OCI-LY1 (cell line): ENCODE measurements around the gene RALGPS1.

Experiments used
- H2AFZ ChIP-seq: fragments of 200-600 bp; sonication (generic), shearing (Covaris generic); 2 replicates; pipeline ENCODE4 v1.6.0; 2014; ENCODE audit warnings: antibody characterized with exemption, mild to moderate bottlenecking, low read length
- H3F3A ChIP-seq: fragments of 200-600 bp; sonication (generic), shearing (Covaris generic); 2 replicates; pipeline ENCODE4 v1.6.0; 2014; ENCODE audit warnings: mild to moderate bottlenecking, antibody characterized with exemption, low read length, moderate library complexity; ENCODE audit not compliant: insufficient read depth
- H3K27ac ChIP-seq: fragments of 200-600 bp; sonication (generic); 2 replicates; pipeline ENCODE4 v1.5.1; 2014; ENCODE audit warnings: low read length, mixed run types, mild to moderate bottlenecking, low read depth; ENCODE audit not compliant: poor library complexity, severe bottlenecking
- H3K27me3 ChIP-seq: fragments of 200-600 bp; sonication (generic); 2 replicates; pipeline ENCODE4 v1.6.0; 2014; ENCODE audit warnings: antibody characterized with exemption, mild to moderate bottlenecking, low read length, moderate library complexity; ENCODE audit not compliant: insufficient read depth
- H3K36me3 ChIP-seq: fragments of 200-600 bp; sonication (generic); 2 replicates; pipeline ENCODE4 v1.6.1; 2014; ENCODE audit warnings: mild to moderate bottlenecking, antibody characterized with exemption, low read length, moderate library complexity, mixed read lengths; ENCODE audit not compliant: insufficient read depth
- H3K4me1 ChIP-seq: fragments of 200-600 bp; sonication (generic); 2 replicates; pipeline ENCODE4 v1.5.1; 2014; ENCODE audit warnings: mild to moderate bottlenecking, low read length, moderate library complexity; ENCODE audit not compliant: insufficient read depth, severe bottlenecking
- H3K4me2 ChIP-seq: fragments of 200-600 bp; sonication (generic), shearing (Covaris generic); 2 replicates; pipeline ENCODE4 v1.6.1; 2014; ENCODE audit warnings: low read length
- H3K4me3 ChIP-seq: fragments of 200-600 bp; sonication (generic); 2 replicates; pipeline ENCODE4 v1.5.1; 2014; ENCODE audit warnings: low read length, low read depth, mild to moderate bottlenecking, mixed read lengths; ENCODE audit not compliant: poor library complexity, severe bottlenecking
- H3K79me2 ChIP-seq: fragments of 200-600 bp; shearing (Covaris generic); 2 replicates; pipeline ENCODE4 v1.6.1; 2016; ENCODE audit warnings: mixed run types, low read length, mixed read lengths; ENCODE audit not compliant: insufficient read depth
- H3K9ac ChIP-seq: fragments of 200-600 bp; sonication (generic), shearing (Covaris generic); 2 replicates; pipeline ENCODE4 v1.6.1; 2014; ENCODE audit warnings: mild to moderate bottlenecking, low read length, mixed read lengths
- H3K9me2 ChIP-seq: fragments of 200-600 bp; sonication (generic), shearing (Covaris generic); 2 replicates; pipeline ENCODE4 v1.6.1; 2014; ENCODE audit warnings: low read depth, mild to moderate bottlenecking, low read length, mixed read lengths
- H3K9me3 ChIP-seq: fragments of 200-600 bp; shearing (Covaris generic); 2 replicates; pipeline ENCODE4 v1.6.1; 2014; ENCODE audit warnings: low read length, mixed read lengths
- H4K20me1 ChIP-seq: fragments of 200-600 bp; sonication (generic), shearing (Covaris generic); 2 replicates; pipeline ENCODE4 v1.6.0; 2016; ENCODE audit warnings: mild to moderate bottlenecking, low read length; ENCODE audit not compliant: insufficient read depth
- EZH2 ChIP-seq: fragments of 200-600 bp; sonication (generic), shearing (Covaris generic); IDR thresholded peaks from 2 replicates; pipeline ENCODE4 v1.8.0; 2017; ENCODE audit warnings: borderline replicate concordance, mixed run types, mild to moderate bottlenecking, antibody characterized with exemption, low read length, moderate library complexity, mixed read lengths
- TF ChIP-seq, protein P1 (sequence below): fragments of 200-600 bp; sonication (generic), shearing (Covaris generic); IDR thresholded peaks from 2 replicates; pipeline ENCODE4 v1.5.1; 2017; ENCODE audit warnings: mild to moderate bottlenecking, antibody characterized with exemption, low read length, moderate library complexity, mixed read lengths

The RALGPS1 gene

DNA sequence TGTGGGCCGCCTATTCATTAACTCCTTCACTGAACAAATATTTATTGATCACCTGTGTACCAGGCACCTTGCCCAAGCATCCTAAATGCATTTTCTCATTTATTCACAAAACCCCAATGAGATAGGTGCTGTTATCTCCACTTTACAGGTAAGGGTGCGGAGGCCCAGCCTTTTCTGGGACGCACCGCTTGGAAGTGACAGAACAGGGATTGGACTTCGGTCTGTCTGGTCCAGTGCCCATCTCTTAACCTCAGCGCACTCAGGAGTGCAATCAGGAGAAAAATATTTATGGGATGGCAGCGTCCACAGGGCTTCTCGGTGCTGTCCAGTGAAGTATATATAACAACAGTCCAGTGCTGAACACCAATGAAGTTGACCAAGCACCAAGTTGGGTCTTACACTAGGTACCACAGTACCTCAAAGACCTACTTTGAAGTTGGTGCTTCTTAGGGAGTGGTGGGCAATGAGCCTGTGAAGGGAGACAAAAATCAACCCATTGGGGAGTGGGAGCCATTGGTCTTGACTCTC, 331.1 kb downstream of the RALGPS1 start:
- no peaks in the 10 kb centered on the region for H3K79me2 ChIP-seq
- H4K20me1 ChIP-seq = no peaks in the 10 kb centered on the region
- no peak for TF ChIP-seq EZH2
- TF ChIP-seq, protein P1, sequence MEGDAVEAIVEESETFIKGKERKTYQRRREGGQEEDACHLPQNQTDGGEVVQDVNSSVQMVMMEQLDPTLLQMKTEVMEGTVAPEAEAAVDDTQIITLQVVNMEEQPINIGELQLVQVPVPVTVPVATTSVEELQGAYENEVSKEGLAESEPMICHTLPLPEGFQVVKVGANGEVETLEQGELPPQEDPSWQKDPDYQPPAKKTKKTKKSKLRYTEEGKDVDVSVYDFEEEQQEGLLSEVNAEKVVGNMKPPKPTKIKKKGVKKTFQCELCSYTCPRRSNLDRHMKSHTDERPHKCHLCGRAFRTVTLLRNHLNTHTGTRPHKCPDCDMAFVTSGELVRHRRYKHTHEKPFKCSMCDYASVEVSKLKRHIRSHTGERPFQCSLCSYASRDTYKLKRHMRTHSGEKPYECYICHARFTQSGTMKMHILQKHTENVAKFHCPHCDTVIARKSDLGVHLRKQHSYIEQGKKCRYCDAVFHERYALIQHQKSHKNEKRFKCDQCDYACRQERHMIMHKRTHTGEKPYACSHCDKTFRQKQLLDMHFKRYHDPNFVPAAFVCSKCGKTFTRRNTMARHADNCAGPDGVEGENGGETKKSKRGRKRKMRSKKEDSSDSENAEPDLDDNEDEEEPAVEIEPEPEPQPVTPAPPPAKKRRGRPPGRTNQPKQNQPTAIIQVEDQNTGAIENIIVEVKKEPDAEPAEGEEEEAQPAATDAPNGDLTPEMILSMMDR = no peak
- peak overlapping the region; percentile 16; the same call in 1 of the 2 replicates for H2AFZ ChIP-seq
- H3K4me2 ChIP-seq = peak overlapping the region; percentile 88
- peak overlapping the region; percentile 52; the same call in 1 of the 2 replicates for H3K9ac ChIP-seq
- H3K4me1 ChIP-seq = peaks cover 13% of the 10 kb centered on the region
- H3K4me3 ChIP-seq = peak overlapping the region; percentile 66
- no peaks in the 10 kb centered on the region for H3K36me3 ChIP-seq
- no peaks in the 10 kb centered on the region for H3F3A ChIP-seq
- H3K9me2 ChIP-seq = no peaks in the 10 kb centered on the region
- no peak overlapping the region for H3K27ac ChIP-seq
- H3K9me3 ChIP-seq = no peaks in the 10 kb centered on the region
- no peaks in the 10 kb centered on the region for H3K27me3 ChIP-seq

DNA sequence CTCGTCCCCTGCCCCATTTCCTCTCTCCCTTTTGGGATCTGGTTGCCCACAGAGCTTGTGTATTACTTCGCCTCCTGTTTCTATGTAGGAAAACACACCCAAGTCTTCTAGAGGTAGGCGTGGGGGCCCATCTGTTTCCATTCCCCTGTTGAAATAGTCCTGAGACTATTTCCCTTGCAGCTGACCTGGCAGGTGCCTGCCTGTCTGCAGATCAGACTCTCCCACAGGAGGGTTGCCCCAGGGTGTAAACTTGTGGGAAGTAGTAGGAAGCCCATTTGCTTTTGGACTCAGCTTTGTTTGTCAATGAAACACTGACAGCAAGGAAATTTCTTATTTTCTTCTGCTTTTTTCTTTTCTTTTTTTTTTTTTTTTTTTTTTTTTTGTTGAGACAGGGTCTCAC, 333.7 kb downstream of the RALGPS1 start:
- Histone ChIP-seq H3K79me2 (no peaks in the 10 kb centered on the region), H3K27me3 (peaks cover 7% of the 10 kb centered on the region; the same call in 1 of the 2 replicates)

DNA sequence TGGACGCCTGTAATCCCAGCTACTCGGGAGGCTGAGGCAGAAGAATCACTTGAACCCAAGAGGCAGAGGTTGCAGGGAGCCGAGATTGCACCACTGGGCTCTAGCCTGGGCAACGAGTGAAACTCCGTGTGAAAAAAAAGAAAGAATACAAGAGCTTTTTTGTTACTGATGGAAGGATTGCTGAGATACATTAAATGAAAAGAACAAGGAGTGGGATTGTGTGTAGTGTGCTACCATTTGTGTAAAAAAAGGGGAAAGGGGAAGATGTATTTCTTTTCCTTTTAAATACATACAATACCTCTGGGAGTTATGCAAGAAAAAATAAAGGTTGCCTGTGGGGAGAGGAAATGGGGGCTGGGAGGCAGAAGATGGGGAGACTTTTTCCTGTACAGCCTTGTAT, 335.3 kb downstream of the RALGPS1 start:
- no peaks in the 10 kb centered on the region for H3F3A ChIP-seq
- no peaks in the 10 kb centered on the region for H3K79me2 ChIP-seq
- H3K9me3 ChIP-seq = no peaks in the 10 kb centered on the region; the same call in 1 of the 2 replicates
- H4K20me1 ChIP-seq = no peaks in the 10 kb centered on the region
- peaks cover 6% of the 10 kb centered on the region for H3K4me1 ChIP-seq
- H3K27me3 ChIP-seq = peaks cover 8% of the 10 kb centered on the region
- H3K27ac ChIP-seq = no peak overlapping the region
- TF ChIP-seq EZH2 = no peak
- TF ChIP-seq, protein P1 = no peak
- no peak overlapping the region for H2AFZ ChIP-seq
- H3K36me3 ChIP-seq = no peaks in the 10 kb centered on the region
- no peak overlapping the region for H3K4me3 ChIP-seq
- H3K4me2 ChIP-seq = no peak overlapping the region
- no peaks in the 10 kb centered on the region for H3K9me2 ChIP-seq
- no peak overlapping the region for H3K9ac ChIP-seq

More for the DNA sequence above, 333.7 kb downstream of the RALGPS1 start:
- no peaks in the 10 kb centered on the region for H3F3A ChIP-seq
- H2AFZ ChIP-seq = no peak overlapping the region
- no peaks in the 10 kb centered on the region for H4K20me1 ChIP-seq
- no peak overlapping the region for H3K9ac ChIP-seq
- TF ChIP-seq, protein P1 = no peak
- no peak for TF ChIP-seq EZH2
- no peak overlapping the region for H3K4me2 ChIP-seq
- no peak overlapping the region for H3K27ac ChIP-seq
- no peaks in the 10 kb centered on the region for H3K36me3 ChIP-seq
- no peak overlapping the region for H3K4me3 ChIP-seq
- H3K9me3 ChIP-seq = no peaks in the 10 kb centered on the region; the same call in 1 of the 2 replicates
- peaks cover 13% of the 10 kb centered on the region for H3K4me1 ChIP-seq
- no peaks in the 10 kb centered on the region for H3K9me2 ChIP-seq
